HG03196 (cell line): ENCODE results near the gene SCIN.
"Not testable (repeated sequence)": the region's sequence is repeated elsewhere in the genome, so short reads cannot be mapped to it uniquely, and the experiment has no call there.

Experiments used
- ATAC-seq: cut with Tn5 transposase; IDR thresholded peaks from one replicate; pipeline ENCODE4 v1.9.1; 2021; ENCODE audit not compliant: unreplicated experiment

SCIN gene

DNA sequence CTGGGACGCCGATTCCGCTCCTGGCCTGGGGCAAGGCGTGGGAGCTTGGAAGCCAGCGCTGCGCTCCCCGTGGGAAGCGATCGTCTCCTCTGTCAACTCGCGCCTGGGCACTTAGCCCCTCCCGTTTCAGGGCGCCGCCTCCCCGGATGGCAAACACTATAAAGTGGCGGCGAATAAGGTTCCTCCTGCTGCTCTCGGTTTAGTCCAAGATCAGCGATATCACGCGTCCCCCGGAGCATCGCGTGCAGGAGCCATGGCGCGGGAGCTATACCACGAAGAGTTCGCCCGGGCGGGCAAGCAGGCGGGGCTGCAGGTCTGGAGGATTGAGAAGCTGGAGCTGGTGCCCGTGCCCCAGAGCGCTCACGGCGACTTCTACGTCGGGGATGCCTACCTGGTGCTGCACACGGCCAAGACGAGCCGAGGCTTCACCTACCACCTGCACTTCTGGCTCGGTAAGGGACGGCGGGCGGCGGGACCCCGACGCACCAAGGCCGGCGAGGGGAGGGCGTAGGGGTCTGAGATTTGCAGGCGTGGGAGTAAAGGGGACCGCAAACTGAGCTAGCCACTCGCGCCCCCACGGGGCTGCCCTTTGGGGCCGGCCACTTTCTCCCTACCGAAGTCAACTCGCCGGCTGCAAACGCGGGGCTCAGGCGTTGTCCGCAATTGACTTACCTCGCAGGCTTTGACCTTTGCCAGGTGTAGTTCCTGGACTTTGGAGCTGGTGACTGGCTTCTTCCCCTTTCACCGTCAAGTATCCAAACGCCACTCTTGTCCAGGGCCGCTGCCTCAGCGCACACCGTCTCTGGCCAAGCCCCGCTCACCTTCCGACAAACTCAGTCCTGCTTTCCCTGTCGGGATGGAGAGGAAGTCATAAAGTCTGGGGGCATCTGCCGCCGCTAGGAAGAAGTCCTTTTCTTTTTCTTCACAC lies at the start of gene SCIN:
Gene SCIN (plus strand): TSS at position 187 of the 928 bp plus-strand sequence. CDS start 67 bp downstream, at position 254.
- no peak for ATAC-seq

DNA sequence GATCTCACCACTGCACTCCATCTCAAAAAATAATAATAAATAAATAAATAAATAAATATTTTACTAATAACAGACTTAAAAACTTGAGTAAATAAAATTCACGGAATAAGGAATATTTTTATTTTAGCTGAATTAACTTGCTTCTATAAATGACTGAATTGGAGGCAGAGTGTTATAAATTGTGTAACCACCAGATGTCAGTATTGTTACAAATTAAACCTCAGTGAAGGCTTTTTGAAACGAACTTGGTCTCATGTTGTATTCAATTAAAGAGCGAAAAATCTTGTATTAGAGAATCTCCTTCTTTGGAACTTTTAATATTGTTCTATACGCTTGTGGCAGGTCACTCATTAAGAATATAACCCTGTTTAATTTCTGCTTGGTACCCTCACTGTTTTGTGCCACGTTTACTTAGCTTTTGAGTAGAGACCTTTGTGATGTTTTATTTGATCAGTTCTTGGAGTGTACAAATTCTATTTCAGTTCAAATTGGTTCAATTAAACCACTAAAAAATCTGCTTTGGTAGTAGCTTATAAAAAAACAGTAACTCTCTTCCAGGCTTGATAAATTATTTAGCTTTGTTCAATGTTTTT lies 45.6 kb upstream of the SCIN start:
- no peak for ATAC-seq

GRCh38 chr7:12526693-12527092 lies 43.8 kb upstream of the SCIN start:
- not testable (repeated sequence) for ATAC-seq

GRCh38 chr7:12527670-12528069 lies 42.9 kb upstream of the SCIN start:
- ATAC-seq: not testable (repeated sequence)

DNA sequence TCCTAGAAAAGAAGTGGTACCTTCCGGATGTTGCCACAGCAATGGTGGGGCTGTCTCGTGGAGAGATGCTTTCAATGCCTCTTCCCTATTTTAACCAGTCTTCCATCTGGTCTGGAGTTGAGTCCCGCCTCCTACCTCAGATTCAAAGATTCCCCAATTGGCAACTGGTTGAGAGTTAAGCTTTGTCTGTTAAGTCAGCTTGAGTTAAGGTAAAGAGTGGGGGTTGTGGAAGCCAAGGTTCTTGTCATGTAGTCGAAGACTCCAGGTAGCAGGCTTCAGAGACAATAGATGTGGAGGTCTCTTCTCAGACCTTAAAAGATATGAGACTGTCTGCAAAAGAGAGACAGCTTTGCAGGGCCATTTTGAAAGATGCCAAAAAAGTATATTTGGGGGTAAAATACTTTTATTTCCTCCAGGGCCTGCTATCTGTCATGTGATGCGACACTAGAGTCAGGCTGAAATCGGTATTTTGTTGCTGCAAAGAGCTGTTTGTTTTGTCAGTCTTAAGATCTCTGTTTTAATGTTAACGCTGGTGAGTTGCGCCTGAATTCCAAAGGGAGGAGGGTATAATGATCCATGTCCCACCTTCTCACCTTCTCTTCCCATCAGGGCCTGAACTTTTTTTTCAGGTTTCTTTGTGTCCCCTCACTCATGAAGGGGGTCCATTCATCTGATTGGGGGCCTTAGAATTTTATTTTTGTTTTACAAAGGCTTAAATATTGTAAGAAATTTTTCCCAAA lies 40.4 kb upstream of the SCIN start:
- no peak for ATAC-seq

DNA sequence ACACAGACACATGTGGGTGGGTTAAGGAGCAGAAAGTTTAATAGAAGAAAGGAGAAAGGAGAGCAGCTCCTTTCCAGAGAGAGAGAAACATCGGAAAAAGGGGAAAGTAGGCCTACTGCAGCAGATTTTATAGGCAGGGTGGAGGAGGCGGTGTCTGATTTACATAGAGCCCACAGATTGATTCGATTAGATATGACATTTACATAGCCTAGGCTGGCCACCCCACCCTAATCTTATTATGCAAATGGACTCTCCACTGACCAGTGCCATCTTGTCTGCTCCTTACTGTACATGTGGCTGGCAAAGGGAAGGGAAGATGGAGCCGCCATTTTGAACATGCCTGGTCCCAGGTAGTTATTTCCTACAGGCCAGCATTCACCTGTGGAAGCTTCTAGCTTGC lies 38.7 kb upstream of the SCIN start:
- no peak for ATAC-seq

- no peak for ATAC-seq
These were observed 36.5 kb upstream of the SCIN start for GRCh38 chr7:12534046-12534445.

- ATAC-seq: no peak
These were observed 30.8 kb upstream of the SCIN start for GRCh38 chr7:12539681-12540080.

GRCh38 chr7:12540850-12541249 lies 29.7 kb upstream of the SCIN start:
- no peak for ATAC-seq

DNA sequence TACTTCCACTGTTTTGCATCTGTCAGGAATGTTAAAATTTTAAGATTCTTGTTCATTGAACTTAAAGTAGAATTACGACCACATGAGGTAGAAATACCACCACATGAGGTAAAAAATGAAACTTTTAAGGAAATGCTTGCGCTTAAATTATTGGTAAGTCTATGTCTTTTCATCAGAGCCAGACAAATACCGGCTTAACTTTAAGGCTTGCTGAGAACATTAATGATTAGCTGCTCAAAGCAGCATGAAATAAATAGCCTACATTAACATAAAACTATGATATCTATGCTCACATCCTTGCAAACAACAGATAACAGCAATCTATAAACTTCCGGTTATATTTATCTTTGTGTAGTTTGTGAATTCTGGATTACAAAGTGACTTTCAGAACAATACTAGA lies 26.9 kb upstream of the SCIN start:
- ATAC-seq: no peak

GRCh38 chr7:12549106-12549505 lies 21.4 kb upstream of the SCIN start:
- ATAC-seq: no peak

- ATAC-seq: no peak
These were observed 19.6 kb upstream of the SCIN start for GRCh38 chr7:12550956-12551355.

DNA sequence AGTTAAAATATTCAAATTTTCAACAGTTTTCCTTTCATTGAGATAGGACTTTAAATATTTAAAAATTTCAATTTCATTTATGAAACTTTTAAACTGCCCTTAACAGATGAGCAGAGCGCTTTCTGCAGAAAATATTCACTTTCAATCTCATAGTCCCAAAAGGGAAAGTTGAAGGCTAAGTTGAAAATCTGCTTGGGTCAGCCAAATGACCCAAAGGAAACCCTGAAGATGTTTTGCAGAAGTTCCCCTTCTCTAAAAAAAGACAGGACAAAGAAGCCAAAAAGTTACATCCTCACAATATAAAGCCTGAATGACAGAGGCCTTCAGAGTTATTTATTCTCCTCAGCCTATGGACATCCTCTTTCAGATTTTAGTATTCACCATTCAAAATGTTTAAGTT lies 17.6 kb upstream of the SCIN start:
- ATAC-seq: no peak

DNA sequence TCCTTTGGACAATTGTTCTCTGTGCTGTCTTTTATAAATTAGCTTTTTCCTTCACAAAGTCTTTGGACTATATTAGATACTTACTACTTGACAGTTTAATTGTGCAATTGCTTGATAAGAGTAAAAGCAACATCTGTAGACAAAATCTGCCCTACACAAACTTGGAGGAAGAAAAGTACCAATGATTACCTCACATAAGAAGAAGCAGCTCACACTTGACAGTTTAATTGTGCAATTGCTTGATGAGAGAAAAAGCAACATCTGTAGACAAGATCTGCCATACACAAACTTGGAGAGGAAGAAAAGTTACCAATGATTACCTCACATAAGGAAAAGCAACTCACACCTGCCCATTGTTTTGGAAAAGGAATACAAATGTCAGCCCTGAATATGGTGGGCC lies 17.1 kb upstream of the SCIN start:
- no peak for ATAC-seq

GRCh38 chr7:12554351-12554750 lies 16.2 kb upstream of the SCIN start:
- ATAC-seq: no peak

GRCh38 chr7:12554872-12555271 lies 15.6 kb upstream of the SCIN start:
- ATAC-seq: no peak

- ATAC-seq: not testable (repeated sequence)
These were observed 14.8 kb upstream of the SCIN start for GRCh38 chr7:12555695-12556094.

DNA sequence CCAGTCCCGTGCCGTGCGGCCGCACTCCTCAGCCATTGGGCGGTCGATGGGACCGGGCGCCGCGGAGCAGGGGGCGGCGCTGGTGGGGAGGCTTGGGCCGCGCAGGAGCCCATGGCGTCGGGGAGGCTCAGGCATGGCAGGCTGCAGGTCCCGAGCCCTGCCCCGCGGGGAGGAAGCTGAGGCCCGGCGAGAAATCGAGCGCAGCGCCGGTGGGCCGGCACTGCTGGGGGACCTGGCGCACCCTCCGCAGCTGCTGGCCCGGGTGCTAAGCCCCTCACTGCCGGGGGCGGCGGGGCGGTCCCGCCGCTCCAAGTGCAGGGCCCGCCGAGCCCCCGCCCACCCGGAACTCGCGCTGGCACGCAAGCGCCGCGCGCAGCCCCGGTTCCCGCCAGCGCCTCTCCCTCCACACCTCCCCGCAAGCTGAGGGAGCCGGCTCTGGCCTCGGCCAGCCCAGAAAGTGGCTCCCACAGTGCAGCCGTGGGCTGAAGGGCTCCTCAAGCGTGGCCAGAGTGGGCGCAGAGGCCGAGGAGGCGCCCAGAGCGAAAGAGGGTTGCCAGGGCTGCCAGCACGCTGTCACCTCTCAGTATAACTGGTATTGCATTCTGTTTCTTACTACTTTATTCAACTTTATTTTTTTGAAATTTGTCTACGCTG lies 14.3 kb upstream of the SCIN start:
- not testable (repeated sequence) for ATAC-seq

GRCh38 chr7:12557282-12557681 lies 13.2 kb upstream of the SCIN start:
- no peak for ATAC-seq

- no peak for ATAC-seq
These were observed 5.3 kb upstream of the SCIN start for GRCh38 chr7:12564996-12565764.
